Measurements from ENCODE around the gene PGA3.
"Not testable (repeated sequence)": the region's sequence is repeated elsewhere in the genome, so short reads cannot be mapped to it uniquely, and the experiment has no call there.

PGA3 gene

GRCh38 chr11:61202950-61203746 is at the start of gene PGA3:
PGA3 (plus strand) TSS chr11:61203515; CDS start chr11:61203565, 50 bp downstream.
- DNase-seq (ENCODE audit: low spot score): not testable (repeated sequence)

GRCh38 chr11:61153593-61154095 is 49.7 kb upstream of the PGA3 start:
- no peak for DNase-seq (ENCODE audit: low spot score)

- no peak for DNase-seq (ENCODE audit: low spot score)
These were observed 48.8 kb upstream of the PGA3 start for GRCh38 chr11:61154528-61154927.

GRCh38 chr11:61155312-61155711 is 48.0 kb upstream of the PGA3 start:
- DNase-seq (ENCODE audit: low spot score): no peak

- DNase-seq (ENCODE audit: low spot score): no peak
These were observed 47.6 kb upstream of the PGA3 start for GRCh38 chr11:61155741-61156140.

GRCh38 chr11:61157743-61158142 is 45.6 kb upstream of the PGA3 start:
- DNase-seq (ENCODE audit: low spot score): no peak

GRCh38 chr11:61158691-61159381 is 44.5 kb upstream of the PGA3 start:
- no peak for DNase-seq (ENCODE audit: low spot score)

GRCh38 chr11:61160487-61161189 is 42.7 kb upstream of the PGA3 start:
- DNase-seq (ENCODE audit: low spot score): peak; percentile 55

- peak; percentile 88 for DNase-seq (ENCODE audit: low spot score)
These were observed 41.9 kb upstream of the PGA3 start, which contains the start of gene VPS37C for GRCh38 chr11:61161190-61162091. VPS37C (minus strand) TSS chr11:61161426; CDS start chr11:61138829, 22,597 bp downstream.

- DNase-seq (ENCODE audit: low spot score): peak; percentile 85
These were observed 41.0 kb upstream of the PGA3 start for GRCh38 chr11:61162092-61162941.

- no peak for DNase-seq (ENCODE audit: low spot score)
These were observed 40.3 kb upstream of the PGA3 start for GRCh38 chr11:61163021-61163420.

- no peak for DNase-seq (ENCODE audit: low spot score)
These were observed 39.4 kb upstream of the PGA3 start for GRCh38 chr11:61163714-61164605.

GRCh38 chr11:61164606-61165424 is 38.5 kb upstream of the PGA3 start:
- DNase-seq (ENCODE audit: low spot score): no peak

GRCh38 chr11:61165785-61166184 is 37.5 kb upstream of the PGA3 start:
- DNase-seq (ENCODE audit: low spot score): not testable (repeated sequence)

GRCh38 chr11:61166331-61166730 is 37.0 kb upstream of the PGA3 start:
- not testable (repeated sequence) for DNase-seq (ENCODE audit: low spot score)

- DNase-seq (ENCODE audit: low spot score): no peak
These were observed 35.1 kb upstream of the PGA3 start for GRCh38 chr11:61168042-61168688.

- no peak for DNase-seq (ENCODE audit: low spot score)
These were observed 34.5 kb upstream of the PGA3 start for GRCh38 chr11:61168800-61169199.

- DNase-seq (ENCODE audit: low spot score): no peak
These were observed 32.7 kb upstream of the PGA3 start for GRCh38 chr11:61170566-61170965.

Measured in cerebellar cortex (tissue), 1 donor.